Measurements from ENCODE around the gene TMEM179B. TPM values are rescaled to one million over a fixed set of nuclear protein-coding genes. Genes with fewer than 3 reads are reported as not detected.

The TMEM179B gene
- total and polyA plus RNA-seq, 9 of the 15 experiments (the other 6 are each of a cell fraction or from before 2014, with no cell fraction given), result 27.7 to 105 (median 37.0) TPM

DNA sequence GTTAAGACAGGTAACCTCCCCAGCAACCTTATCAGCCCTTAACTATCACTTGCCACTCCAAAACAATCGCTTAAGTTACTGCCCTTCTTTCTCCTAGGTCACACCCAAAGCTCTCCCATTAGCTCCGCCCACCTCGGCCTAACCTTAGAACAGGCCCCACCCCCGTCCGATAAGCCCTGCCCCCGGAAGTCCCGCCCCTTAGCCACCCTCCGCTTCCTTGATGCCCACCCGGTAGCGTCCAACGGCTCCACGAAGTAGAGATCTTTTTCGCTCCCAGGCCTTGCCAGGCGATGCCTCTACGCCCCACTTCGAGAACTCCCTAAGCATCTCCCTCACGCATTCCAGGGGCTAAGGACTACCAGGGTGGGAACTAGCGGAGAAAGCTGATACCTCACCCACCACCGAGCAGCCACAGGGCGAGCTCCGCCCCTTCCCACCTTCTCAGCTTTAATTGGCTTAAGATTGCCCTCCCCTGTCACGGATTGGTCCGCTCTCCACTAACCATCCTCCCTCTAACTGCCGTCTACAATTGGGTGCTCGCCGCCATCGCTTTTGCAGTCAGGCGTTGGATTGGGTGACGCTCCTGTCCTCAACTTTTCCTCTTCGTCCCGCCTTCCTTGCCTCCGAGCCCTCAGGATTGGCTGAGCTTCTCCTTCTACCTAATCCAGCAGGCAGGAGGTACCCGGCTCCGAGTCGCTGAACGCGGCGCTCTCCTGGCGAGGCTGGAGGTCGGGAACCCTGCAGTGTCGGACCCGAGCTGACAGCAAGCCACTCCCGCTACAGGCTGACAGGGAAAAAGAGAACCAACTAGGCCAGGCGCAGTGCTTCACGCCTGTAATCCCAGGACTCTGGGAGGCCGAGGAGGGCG, 33.2 kb upstream of the TMEM179B start, which contains the start of gene ZBTB3 (continued):
- TF ChIP-seq HCFC1 (IDR thresholded peaks at IDR 0.05; ENCODE audit: low read depth, low read length) (peak; percentile 47), NBN (IDR thresholded peaks at IDR 0.05; ENCODE audit: low read depth) (peak; percentile 32; the same call in 1 of the 2 replicates), CXXC5 (CRISPR knock-in tag; IDR thresholded peaks at IDR 0.05) (peak; percentile 56), OTX1 (CRISPR knock-in tag; IDR thresholded peaks at IDR 0.05) (no peak), GATA2 (CRISPR knock-in tag; IDR thresholded peaks at IDR 0.05) (no peak), ZNF263 (CRISPR knock-in tag; IDR thresholded peaks at IDR 0.05; ENCODE audit: borderline replicate concordance) (peak; percentile 84; the same call in 1 of the 2 replicates), SMARCE1 (IDR thresholded peaks at IDR 0.05) (peak; percentile 50; the same call in 1 of the 2 replicates), HMG20A (CRISPR knock-in tag; conservative IDR thresholded peaks at IDR 0.05) (no peak), GABPA (tag; conservative IDR thresholded peaks at IDR 0.05; ENCODE audit: low read depth) (peak; percentile 96), NCOA1 (IDR thresholded peaks at IDR 0.05; ENCODE audit: low read depth) (no peak), ATF7 (IDR thresholded peaks at IDR 0.05) (peak; percentile 87), ZEB2 (IDR thresholded peaks at IDR 0.05) (0 out of 2 replicates have a peak, but pooled peaks have one; percentile 39), PTBP1 (IDR thresholded peaks at IDR 0.05; ENCODE audit: low read depth, low read length) (no peak), ZNF75A (CRISPR knock-in tag; IDR thresholded peaks at IDR 0.05) (0 out of 2 replicates have a peak, but pooled peaks have one; percentile 28), HMBOX1 (IDR thresholded peaks at IDR 0.05) (peak; percentile 80), ZNF695 (CRISPR knock-in tag; IDR thresholded peaks at IDR 0.05) (no peak), POLR3A (IDR thresholded peaks at IDR 0.05; ENCODE audit: borderline replicate concordance, extremely low read depth, insufficient read depth, insufficient read length) (no peak), GTF2F1 (IDR thresholded peaks at IDR 0.05; ENCODE audit: low read depth, low read length) (0 out of 2 replicates have a peak, but pooled peaks have one; percentile 41), L3MBTL2 (IDR thresholded peaks at IDR 0.05) (peak; percentile 89), RCOR1 (IDR thresholded peaks at IDR 0.05; ENCODE audit: borderline replicate concordance in 1 of 2, low read depth in 2 of 2, low read length in 2 of 2) (no peak)
- TF ChIP-seq, protein P1, sequence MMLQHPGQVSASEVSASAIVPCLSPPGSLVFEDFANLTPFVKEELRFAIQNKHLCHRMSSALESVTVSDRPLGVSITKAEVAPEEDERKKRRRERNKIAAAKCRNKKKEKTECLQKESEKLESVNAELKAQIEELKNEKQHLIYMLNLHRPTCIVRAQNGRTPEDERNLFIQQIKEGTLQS (IDR thresholded peaks at IDR 0.05), result no peak
- TF ChIP-seq, protein P1 (CRISPR knock-in tag; conservative IDR thresholded peaks at IDR 0.05), result no peak
- TF ChIP-seq, protein P2, sequence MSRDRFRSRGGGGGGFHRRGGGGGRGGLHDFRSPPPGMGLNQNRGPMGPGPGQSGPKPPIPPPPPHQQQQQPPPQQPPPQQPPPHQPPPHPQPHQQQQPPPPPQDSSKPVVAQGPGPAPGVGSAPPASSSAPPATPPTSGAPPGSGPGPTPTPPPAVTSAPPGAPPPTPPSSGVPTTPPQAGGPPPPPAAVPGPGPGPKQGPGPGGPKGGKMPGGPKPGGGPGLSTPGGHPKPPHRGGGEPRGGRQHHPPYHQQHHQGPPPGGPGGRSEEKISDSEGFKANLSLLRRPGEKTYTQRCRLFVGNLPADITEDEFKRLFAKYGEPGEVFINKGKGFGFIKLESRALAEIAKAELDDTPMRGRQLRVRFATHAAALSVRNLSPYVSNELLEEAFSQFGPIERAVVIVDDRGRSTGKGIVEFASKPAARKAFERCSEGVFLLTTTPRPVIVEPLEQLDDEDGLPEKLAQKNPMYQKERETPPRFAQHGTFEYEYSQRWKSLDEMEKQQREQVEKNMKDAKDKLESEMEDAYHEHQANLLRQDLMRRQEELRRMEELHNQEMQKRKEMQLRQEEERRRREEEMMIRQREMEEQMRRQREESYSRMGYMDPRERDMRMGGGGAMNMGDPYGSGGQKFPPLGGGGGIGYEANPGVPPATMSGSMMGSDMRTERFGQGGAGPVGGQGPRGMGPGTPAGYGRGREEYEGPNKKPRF (IDR thresholded peaks at IDR 0.05; ENCODE audit: low read depth, low read length), result no peak
- TF ChIP-seq, protein P3, sequence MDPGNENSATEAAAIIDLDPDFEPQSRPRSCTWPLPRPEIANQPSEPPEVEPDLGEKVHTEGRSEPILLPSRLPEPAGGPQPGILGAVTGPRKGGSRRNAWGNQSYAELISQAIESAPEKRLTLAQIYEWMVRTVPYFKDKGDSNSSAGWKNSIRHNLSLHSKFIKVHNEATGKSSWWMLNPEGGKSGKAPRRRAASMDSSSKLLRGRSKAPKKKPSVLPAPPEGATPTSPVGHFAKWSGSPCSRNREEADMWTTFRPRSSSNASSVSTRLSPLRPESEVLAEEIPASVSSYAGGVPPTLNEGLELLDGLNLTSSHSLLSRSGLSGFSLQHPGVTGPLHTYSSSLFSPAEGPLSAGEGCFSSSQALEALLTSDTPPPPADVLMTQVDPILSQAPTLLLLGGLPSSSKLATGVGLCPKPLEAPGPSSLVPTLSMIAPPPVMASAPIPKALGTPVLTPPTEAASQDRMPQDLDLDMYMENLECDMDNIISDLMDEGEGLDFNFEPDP (CRISPR knock-in tag; IDR thresholded peaks at IDR 0.05), result 0 out of 2 replicates have a peak, but pooled peaks have one; percentile 60
